HEK293 (cell line): ENCODE results near the gene RBFOX2.

Experiments used
- CTCF ChIP-seq: fragments of 450-650 bp; formaldehyde crosslinking; IDR thresholded peaks from 2 replicates; pipeline ENCODE4 v1.5.1; 2016; ENCODE audit warnings: missing biosample characterization, missing genetic modification characterization
- REST ChIP-seq: fragments of 450-650 bp; formaldehyde crosslinking; IDR thresholded peaks from 2 replicates; pipeline ENCODE4 v1.5.1; 2016; ENCODE audit warnings: missing biosample characterization, missing genetic modification characterization
- ZNF174 ChIP-seq: fragments of 450-650 bp; formaldehyde crosslinking; IDR thresholded peaks from 2 replicates; pipeline ENCODE4 v1.5.0; 2017; ENCODE audit warnings: missing biosample characterization, mild to moderate bottlenecking, missing genetic modification characterization
- ZNF26 ChIP-seq: fragments of 450-650 bp; formaldehyde crosslinking; IDR thresholded peaks from 2 replicates; pipeline ENCODE4 v1.5.1; 2016; ENCODE audit warnings: missing biosample characterization, missing genetic modification characterization
- ZNF274 ChIP-seq, 2 experiments: fragments of 200-500 bp in 1 of 2; fragments of 450-650 bp in 1 of 2; sonication (Bioruptor generic) in 1 of 2; formaldehyde crosslinking in 1 of 2; IDR thresholded peaks; 2 replicates each; pipeline versions ENCODE4 v1.5.1 to v1.6.1; 2014 to 2016; ENCODE audit warnings: borderline replicate concordance in 1 of 2, inconsistent platforms in 1 of 2, low read length in 1 of 2, missing biosample characterization in 1 of 2, missing genetic modification characterization in 1 of 2
- ZNF76 ChIP-seq: fragments of 450-650 bp; formaldehyde crosslinking; IDR thresholded peaks from 2 replicates; pipeline ENCODE4; 2016; ENCODE audit warnings: low read depth, missing biosample characterization, missing genetic modification characterization, borderline replicate concordance

GRCh38 chr22:36068776-36069344 lies 40.2 kb upstream of the RBFOX2 start:
- TF ChIP-seq ZNF274 (IDR thresholded peaks at IDR 0.05; ENCODE audit: low read length): no peak
- TF ChIP-seq ZNF274 (tag by site-specific recombination; IDR thresholded peaks at IDR 0.05; ENCODE audit: borderline replicate concordance): no peak
- no peak for TF ChIP-seq REST (tag by site-specific recombination)
- TF ChIP-seq ZNF76 (tag by site-specific recombination): no peak
- no peak for TF ChIP-seq CTCF (tag by site-specific recombination)
- TF ChIP-seq ZNF26 (tag by site-specific recombination): no peak
- no peak for TF ChIP-seq ZNF174
